Stimulated activated CD4-positive, alpha-beta T cell treated with anti-CD3 and anti-CD28 coated beads, Interleukin-4, amount 100 ng/mL, for 24 hours (primary cell): Measurements from ENCODE around the gene ZFP69B.

Source experiments
- DNase-seq: peaks from one replicate; pipeline ENCODE4 v3.0.0-alpha.2; 2020

The ZFP69B gene

GRCh38 chr1:40449684-40450494 lies at the start of gene ZFP69B:
TSS of gene ZFP69B (plus strand) at chr1:40450476. CDS start at chr1:40450962, 486 bp downstream.
- DNase-seq, result peak; percentile 87

DNA sequence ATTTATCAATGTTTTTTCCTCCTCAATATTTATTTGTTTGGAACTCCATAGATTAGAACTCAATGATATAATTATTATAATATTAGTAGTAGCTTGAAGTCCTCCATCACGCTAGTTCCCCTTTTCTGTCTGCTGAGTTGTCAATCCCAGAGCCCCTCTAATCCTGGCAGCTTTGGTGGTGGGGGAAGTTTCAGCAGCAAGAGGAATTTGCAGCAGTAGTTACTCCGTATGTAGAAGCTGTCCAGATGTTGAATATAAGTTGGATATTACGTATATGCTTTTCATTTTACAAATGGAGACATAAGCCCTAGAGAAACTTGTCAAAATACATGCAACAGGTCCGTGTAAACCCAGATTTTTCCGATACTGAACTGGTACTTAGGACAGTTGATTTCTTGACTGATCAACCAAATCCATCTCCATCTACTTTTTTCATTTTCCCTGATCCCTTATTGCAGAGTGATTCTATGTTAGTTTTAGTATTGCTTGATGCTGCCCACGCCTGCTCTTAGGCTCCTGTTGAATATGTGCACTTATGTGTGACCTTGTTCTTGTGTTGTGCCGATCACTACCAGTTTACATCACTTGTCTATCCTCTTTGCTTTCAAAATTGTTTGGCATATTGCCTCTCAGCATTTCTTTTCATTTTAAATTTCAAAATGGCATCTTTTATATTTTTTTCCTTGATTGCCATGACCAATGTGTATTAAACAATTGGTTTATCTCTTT lies 48.6 kb upstream of the ZFP69B start:
- no peak for DNase-seq

GRCh38 chr1:40404670-40405462 lies 45.4 kb upstream of the ZFP69B start:
- DNase-seq, result peak; percentile 47

GRCh38 chr1:40405812-40406211 lies 44.5 kb upstream of the ZFP69B start:
- no peak for DNase-seq

DNA sequence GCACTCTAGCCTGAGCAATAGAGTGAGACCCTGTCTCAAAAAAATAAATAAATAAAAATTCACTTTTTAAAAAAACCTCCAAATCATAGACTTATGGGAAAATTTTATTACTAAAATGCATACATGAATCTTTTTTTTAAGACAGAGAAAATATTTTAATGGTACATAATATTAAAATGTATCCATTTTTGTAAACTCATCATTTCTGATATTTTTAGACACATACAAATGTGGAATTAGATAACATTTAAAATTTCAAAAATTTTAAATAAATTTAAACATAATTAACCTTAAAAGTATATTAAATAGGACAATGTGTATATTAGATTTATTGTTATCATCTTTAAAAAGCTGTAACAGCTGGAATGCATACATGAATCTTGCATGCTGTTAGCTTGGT lies 42.8 kb upstream of the ZFP69B start:
- no peak for DNase-seq

DNA sequence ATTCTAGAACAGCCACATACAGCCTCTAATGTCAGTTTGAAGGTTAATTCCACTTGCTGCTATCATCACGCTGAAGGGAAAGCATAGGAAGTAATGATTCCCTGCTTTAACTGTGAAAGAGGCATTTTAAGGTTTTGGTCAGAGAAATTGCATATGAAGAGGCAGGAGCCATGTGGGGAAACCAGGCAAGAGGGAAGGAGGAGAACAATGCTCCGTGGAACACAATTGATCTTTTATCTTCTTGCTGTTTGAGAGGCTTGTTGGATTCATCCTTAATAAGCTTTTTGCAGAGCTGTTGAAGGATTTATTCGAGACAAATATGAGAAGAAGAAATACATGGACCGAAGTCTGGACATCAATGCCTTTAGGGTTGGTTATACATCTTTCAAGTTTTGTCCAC lies 40.8 kb upstream of the ZFP69B start:
- no peak for DNase-seq

DNA sequence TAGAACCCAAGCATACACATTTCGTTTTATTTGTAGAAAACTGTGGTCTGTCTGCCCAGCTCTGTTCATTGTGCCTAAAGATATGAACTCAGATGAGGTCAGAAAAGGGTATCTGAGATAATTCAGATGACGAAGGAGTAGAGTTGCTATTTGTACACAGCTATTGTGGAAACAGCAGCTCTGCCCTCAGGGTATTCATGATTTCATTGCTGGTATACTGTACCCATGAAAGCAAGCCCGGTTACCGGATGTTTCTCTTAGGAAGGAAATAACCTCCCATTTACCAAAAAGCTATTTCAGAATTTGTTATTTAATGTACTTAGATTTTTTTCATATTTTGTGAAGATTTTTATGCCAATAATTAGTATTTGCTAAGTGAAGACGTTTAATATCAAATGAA lies 39.0 kb upstream of the ZFP69B start:
- no peak for DNase-seq

GRCh38 chr1:40411843-40412242 lies 38.4 kb upstream of the ZFP69B start:
- DNase-seq, result no peak

GRCh38 chr1:40413527-40414252 lies 36.6 kb upstream of the ZFP69B start:
- DNase-seq, result no peak

- DNase-seq, result no peak
Observed at GRCh38 chr1:40414331-40414730, 35.9 kb upstream of the ZFP69B start.

DNA sequence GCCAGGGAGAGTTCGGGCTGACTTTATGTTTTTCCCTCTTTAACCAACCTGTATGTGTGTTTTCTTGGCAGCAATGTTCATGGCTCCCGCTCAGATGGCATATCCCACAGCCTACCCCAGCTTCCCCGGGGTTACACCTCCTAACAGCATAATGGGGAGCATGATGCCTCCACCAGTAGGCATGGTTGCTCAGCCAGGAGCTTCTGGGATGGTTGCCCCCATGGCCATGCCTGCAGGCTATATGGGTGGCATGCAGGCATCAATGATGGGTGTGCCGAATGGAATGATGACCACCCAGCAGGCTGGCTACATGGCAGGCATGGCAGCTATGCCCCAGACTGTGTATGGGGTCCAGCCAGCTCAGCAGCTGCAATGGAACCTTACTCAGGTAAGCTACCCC lies 33.6 kb upstream of the ZFP69B start:
- DNase-seq, result no peak

DNA sequence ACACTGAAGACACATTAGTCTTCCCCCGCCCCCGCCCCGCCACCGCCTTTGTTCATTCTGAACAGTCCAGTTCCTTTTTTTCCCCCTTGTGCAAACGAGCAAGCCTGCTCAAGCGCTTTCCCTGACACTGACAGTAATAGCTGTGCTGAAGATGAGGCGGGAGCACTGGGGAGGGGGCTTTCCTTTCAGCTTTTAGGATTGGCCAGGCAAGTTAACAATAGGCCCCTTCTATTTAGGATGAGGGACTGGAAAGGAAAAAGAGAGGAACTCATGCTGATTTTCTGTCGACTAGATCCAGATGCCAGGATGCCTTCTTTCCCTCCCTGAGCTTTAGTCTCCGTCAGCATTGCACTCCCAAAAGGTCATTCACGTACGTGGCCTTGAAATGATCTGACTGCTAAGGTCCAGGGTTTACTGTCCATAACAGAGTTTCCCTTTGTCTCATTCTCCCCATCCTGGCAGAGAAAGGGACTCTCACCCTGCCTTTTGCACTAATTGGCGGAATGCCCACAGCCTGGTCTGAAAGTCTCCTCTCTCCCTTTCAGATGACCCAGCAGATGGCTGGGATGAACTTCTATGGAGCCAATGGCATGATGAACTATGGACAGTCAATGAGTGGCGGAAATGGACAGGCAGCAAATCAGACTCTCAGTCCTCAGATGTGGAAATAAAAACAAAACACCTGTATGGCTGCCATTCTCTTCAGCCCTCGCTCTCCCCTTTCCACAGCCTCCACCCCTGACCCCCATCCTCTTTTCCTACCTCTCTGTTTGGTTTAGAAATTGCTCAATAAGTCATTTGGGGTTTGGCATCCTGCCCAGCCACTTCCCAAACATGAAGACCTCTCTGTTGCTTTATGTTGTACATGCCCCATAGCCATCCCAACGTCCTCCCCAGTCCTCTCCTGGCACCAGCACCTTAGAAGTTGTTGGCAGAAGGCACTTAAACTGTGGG lies 28.6 kb upstream of the ZFP69B start:
- DNase-seq, result no peak

GRCh38 chr1:40422630-40423263 lies 27.5 kb upstream of the ZFP69B start:
- DNase-seq, result no peak

DNA sequence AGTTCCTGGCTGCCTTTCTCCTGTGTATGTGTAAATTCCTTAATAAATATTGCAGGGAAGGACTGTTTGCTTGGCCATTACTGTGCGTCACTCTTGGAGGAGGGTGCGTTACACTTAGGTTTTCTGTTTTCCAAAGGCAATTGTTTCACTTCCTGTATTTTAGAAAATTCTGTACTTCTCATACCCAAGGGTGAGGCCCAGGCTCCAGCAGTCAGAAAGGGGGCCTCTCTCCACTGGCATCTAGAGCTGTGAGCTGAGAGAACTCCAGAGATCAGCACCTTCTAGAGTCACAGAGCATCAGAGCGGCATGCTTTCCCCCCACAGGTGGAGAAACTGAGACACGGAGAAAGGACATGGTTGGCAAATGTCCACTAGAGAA lies 27.0 kb upstream of the ZFP69B start:
- DNase-seq, result no peak

- DNase-seq, result no peak
Observed at GRCh38 chr1:40423951-40424618, 26.2 kb upstream of the ZFP69B start.

- DNase-seq, result no peak
Observed at GRCh38 chr1:40425198-40425597, 25.1 kb upstream of the ZFP69B start.

DNA sequence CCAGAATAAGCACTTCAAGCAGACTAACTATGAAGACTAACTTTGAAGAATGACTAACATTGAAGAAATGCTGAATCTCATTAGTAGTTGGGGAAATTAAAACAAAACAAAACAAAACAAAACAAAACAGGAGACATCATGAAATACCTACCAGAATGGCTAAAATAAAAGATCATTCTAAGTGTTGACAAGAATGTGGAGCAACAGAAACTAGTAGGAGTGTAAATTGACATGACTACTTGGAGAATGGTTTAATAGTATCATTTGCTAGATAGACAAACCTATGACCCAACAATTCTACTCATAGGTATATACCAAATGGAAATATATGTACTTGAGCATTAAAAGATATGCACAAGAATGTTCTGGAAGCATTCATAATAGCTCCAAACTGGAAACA lies 18.9 kb upstream of the ZFP69B start:
- DNase-seq, result no peak

- DNase-seq, result no peak
Observed at GRCh38 chr1:40432644-40433390, 17.5 kb upstream of the ZFP69B start.

- no peak for DNase-seq
Observed at GRCh38 chr1:40435471-40435870, 14.8 kb upstream of the ZFP69B start.

GRCh38 chr1:40435876-40436275 lies 14.4 kb upstream of the ZFP69B start:
- DNase-seq, result no peak
